GM19023 (cell line): ENCODE measurements around the gene DCLK1.
"Not testable (repeated sequence)": the region's sequence is repeated elsewhere in the genome, so short reads cannot be mapped to it uniquely, and the experiment has no call there.

ENCODE experiments used
- ATAC-seq: cut with Tn5 transposase; IDR thresholded peaks from one replicate; pipeline ENCODE4 v1.9.1; 2021; ENCODE audit warnings: mild to moderate bottlenecking, moderate library complexity; ENCODE audit not compliant: unreplicated experiment

The DCLK1 gene

GRCh38 chr13:36131931-36132297 lies 732 bp upstream of the DCLK1 start:
- no peak for ATAC-seq

- no peak for ATAC-seq
Observed at GRCh38 chr13:36130552-36131221, 495 bp downstream of the DCLK1 start.

- ATAC-seq: no peak
Observed at GRCh38 chr13:36130193-36130551, 1.0 kb downstream of the DCLK1 start.

GRCh38 chr13:36129539-36129938 lies 1.6 kb downstream of the DCLK1 start:
- no peak for ATAC-seq

- no peak for ATAC-seq
Observed at GRCh38 chr13:36126491-36126890, 4.7 kb downstream of the DCLK1 start.

- no peak for ATAC-seq
Observed at GRCh38 chr13:36125841-36126240, 5.3 kb downstream of the DCLK1 start.

- ATAC-seq: no peak
Observed at GRCh38 chr13:36124236-36124822, 6.9 kb downstream of the DCLK1 start.

GRCh38 chr13:36115306-36115705 lies 15.9 kb downstream of the DCLK1 start:
- ATAC-seq: no peak

- ATAC-seq: no peak
Observed at GRCh38 chr13:36114233-36114632, 16.9 kb downstream of the DCLK1 start.

- no peak for ATAC-seq
Observed at GRCh38 chr13:36108954-36109353, 22.2 kb downstream of the DCLK1 start.

- ATAC-seq: no peak
Observed at GRCh38 chr13:36108342-36108741, 22.8 kb downstream of the DCLK1 start.

GRCh38 chr13:36107521-36107920 lies 23.7 kb downstream of the DCLK1 start:
- ATAC-seq: no peak

- ATAC-seq: no peak
Observed at GRCh38 chr13:36105726-36106125, 25.5 kb downstream of the DCLK1 start.

- no peak for ATAC-seq
Observed at GRCh38 chr13:36102721-36103120, 28.5 kb downstream of the DCLK1 start.

GRCh38 chr13:36101907-36102306 lies 29.3 kb downstream of the DCLK1 start:
- ATAC-seq: not testable (repeated sequence)

GRCh38 chr13:36101157-36101556 lies 30.0 kb downstream of the DCLK1 start:
- no peak for ATAC-seq

GRCh38 chr13:36098080-36098479 lies 33.1 kb downstream of the DCLK1 start:
- no peak for ATAC-seq

GRCh38 chr13:36096461-36097416 lies 34.4 kb downstream of the DCLK1 start:
- ATAC-seq: no peak

- ATAC-seq: no peak
Observed at GRCh38 chr13:36094478-36094877, 36.7 kb downstream of the DCLK1 start.

- ATAC-seq: no peak
Observed at GRCh38 chr13:36090592-36090991, 40.6 kb downstream of the DCLK1 start.

GRCh38 chr13:36089130-36089647 lies 42.0 kb downstream of the DCLK1 start:
- no peak for ATAC-seq

- no peak for ATAC-seq
Observed at GRCh38 chr13:36088463-36088862, 42.7 kb downstream of the DCLK1 start.
